PC-3 (cell line): ENCODE data around the gene UFD1.

Experiments used
- CTCF ChIP-seq: fragments of 300-600 bp; sonication (generic); conservative IDR thresholded peaks from 2 replicates; pipeline ENCODE4 v1.5.1; 2017; ENCODE audit warnings: antibody characterized with exemption, low read depth, mild to moderate bottlenecking, low read length
- EZH2phosphoT487 ChIP-seq: fragments of 300-600 bp; sonication (generic); IDR thresholded peaks from 2 replicates; pipeline ENCODE4 v1.6.1; 2018; ENCODE audit warnings: mild to moderate bottlenecking, antibody characterized with exemption, low read length, borderline replicate concordance

GRCh38 chr22:19400881-19401280 is 78.1 kb downstream of the UFD1 start:
- TF ChIP-seq EZH2phosphoT487 (no peak), CTCF (no peak)
